T-cell (primary cell): Measurements from ENCODE around the gene KHSRP. TPM values are rescaled to one million over a fixed set of nuclear protein-coding genes. Genes with fewer than 3 reads are reported as not detected.
"Not testable (repeated sequence)": the region's sequence is repeated elsewhere in the genome, so short reads cannot be mapped to it uniquely, and the experiment has no call there.

ENCODE experiments used
- ATAC-seq, 4 experiments: fragments of 200-7000 bp in 3 of 4; fragments of 150-1000 bp in 1 of 4; cut with Tn5 transposase; replicated peaks in 1 of 4; 1 replicate in 3 of 4; 2 replicates in 1 of 4; pipeline ENCODE4 v1.10.0; 2021; ENCODE audit warnings: moderate library complexity in 3 of 4, mild to moderate bottlenecking in 2 of 4, moderate number of reproducible peaks in 1 of 4
- CTCF ChIA-PET, 2 donors: fragments of 300-600 bp; sonication (Branson Sonifier 250); formaldehyde crosslinking; loops; one replicate each; lab custom pipeline; 2022; ENCODE audit warnings: antibody characterized with exemption in 2 of 2; lab: Charles Lee
- POLR2A ChIA-PET, 2 donors: fragments of 300-600 bp; sonication (Branson Sonifier 250); formaldehyde crosslinking; loops; one replicate each; lab custom pipeline; 2022; ENCODE audit warnings: antibody characterized with exemption in 2 of 2; lab: Charles Lee
- DNase-seq, 35 experiments: peaks; one replicate each; pipeline versions ENCODE4 v3.0.0 to v3.0.0-alpha.2; 2013 to 2023
- H3K27ac ChIP-seq: one replicate; pipeline ENCODE4 v1.5.1; 2013; ENCODE audit warnings: low read length
- H3K27me3 ChIP-seq, 2 experiments: replicated peaks in 1 of 2; 1 replicate in 1 of 2; 2 replicates in 1 of 2; pipeline versions ENCODE4 v1.6.1 to v1.7.0; 2013; ENCODE audit warnings: low read length in 1 of 2, mixed read lengths in 1 of 2; ENCODE audit not compliant: control insufficient read depth in 2 of 2, insufficient read depth in 2 of 2; ENCODE audit errors: extremely low read depth in 1 of 2
- H3K36me3 ChIP-seq, 2 donors: 1 replicate in 1 of 2; 2 replicates in 1 of 2; pipeline versions ENCODE4 v1.6.1 to v1.7.0; 2013; ENCODE audit warnings: low read length in 1 of 2; ENCODE audit not compliant: control insufficient read depth in 2 of 2, insufficient read depth in 1 of 2; ENCODE audit errors: extremely low read depth in 1 of 2
- H3K4me1 ChIP-seq, 2 experiments: 1 replicate in 1 of 2; 2 replicates in 1 of 2; pipeline versions ENCODE4 v1.6.1 to v1.7.0; 2013; ENCODE audit warnings: low read length in 2 of 2, mixed read lengths in 1 of 2; ENCODE audit not compliant: insufficient read depth in 2 of 2, control insufficient read depth in 1 of 2; ENCODE audit errors: extremely low read depth in 1 of 2
- H3K4me3 ChIP-seq, 2 donors: 1 replicate in 1 of 2; 2 replicates in 1 of 2; pipeline versions ENCODE4 v1.5.1 to v1.7.0; 2013; ENCODE audit warnings: mild to moderate bottlenecking in 2 of 2, low read length in 1 of 2, moderate library complexity in 1 of 2; ENCODE audit not compliant: control insufficient read depth in 1 of 2; ENCODE audit errors: extremely low read depth in 1 of 2
- H3K9me3 ChIP-seq: 2 replicates; pipeline ENCODE4 v1.7.0; 2013
- H3K27ac Mint-ChIP-seq, 2 donors: one replicate each; pipeline ENCODE4 v1.8.0; 2020 to 2021; ENCODE audit warnings: mild to moderate bottlenecking in 2 of 2, mixed read lengths in 2 of 2
- H3K27me3 Mint-ChIP-seq, 2 donors: one replicate each; pipeline ENCODE4 v1.8.0; 2021 to 2022; ENCODE audit warnings: mixed read lengths in 2 of 2
- H3K36me3 Mint-ChIP-seq: one replicate; pipeline ENCODE4 v1.8.0; 2021; ENCODE audit warnings: mixed read lengths
- H3K4me1 Mint-ChIP-seq, 3 donors: one replicate each; pipeline ENCODE4 v1.8.0; 2020 to 2022; ENCODE audit warnings: mixed read lengths in 3 of 3, mild to moderate bottlenecking in 1 of 3
- H3K4me3 Mint-ChIP-seq, 3 donors: one replicate each; pipeline ENCODE4 v1.8.0; 2020 to 2022; ENCODE audit warnings: mild to moderate bottlenecking in 3 of 3, mixed read lengths in 3 of 3, moderate library complexity in 3 of 3
- H3K9me3 Mint-ChIP-seq, 3 donors: one replicate each; pipeline ENCODE4 v1.8.0; 2020 to 2022; ENCODE audit warnings: mixed read lengths in 3 of 3
- WGBS: methylation state at CpG from one replicate; pipeline ENCODE4 v1.1.5; 2013; ENCODE audit warnings: missing lambda C conversion rate; ENCODE audit not compliant: insufficient coverage; 5-methylcytosine and 5-hydroxymethylcytosine counted together
- total RNA-seq, 35 experiments: library from RNA in 6 of 35; stranded (reverse) in 6 of 35; fragments of 120-200 nt in 1 of 35; gene quantifications; one replicate each; pipeline versions ENCODE4 v1.2.1 to v1.2.4 and lab custom pipeline; 2013 to 2026

Gene KHSRP
- total RNA-seq, 5 donors from 2014 or later (not counting 1 experiment from before 2014, with no cell fraction given) = 147 to 194 (median 189) TPM

DNA sequence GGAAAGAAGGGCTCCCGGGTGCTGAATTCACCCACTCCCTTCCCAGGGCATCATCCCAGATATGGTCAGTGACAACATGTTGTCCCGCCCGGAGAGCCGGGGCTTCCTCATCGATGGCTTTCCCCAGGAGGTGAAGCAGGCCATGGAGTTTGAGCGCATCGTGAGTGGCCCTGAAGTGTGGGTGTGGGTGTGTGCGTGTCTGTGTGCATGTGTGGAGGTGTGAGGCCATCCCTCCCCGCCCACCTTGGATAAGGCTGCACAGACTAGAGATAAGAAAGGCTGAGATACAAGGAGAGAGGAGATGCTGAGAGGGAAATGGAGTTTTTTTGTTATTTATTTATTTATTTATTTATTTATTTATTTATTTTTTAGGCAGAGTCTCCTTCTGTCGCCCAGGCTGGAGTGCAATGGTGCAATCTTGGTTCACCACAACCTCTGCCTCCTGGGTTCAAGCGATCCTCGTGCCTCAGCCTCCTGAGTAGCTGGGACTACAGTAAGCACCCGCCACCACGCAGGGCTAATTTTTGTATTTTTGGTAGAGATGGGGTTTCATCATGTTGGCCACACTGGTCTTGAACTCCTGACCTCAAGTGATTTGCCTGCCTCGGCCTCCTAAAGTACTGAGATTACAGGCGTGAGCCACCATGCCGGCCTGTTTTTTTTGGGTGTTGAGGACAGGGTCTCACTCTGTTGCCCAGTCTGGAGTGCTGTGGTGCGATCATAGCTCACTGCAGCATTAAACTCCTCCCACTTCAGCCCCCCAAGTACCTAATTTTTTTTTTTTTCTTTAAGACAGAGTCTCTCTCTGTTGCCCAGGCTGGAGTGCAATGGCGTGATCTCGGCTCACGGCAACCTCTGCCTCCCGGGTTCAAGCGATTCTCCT is 24.3 kb downstream of the KHSRP start:
- DNase-seq, H3K27me3 Mint-ChIP-seq, H3K27ac ChIP-seq, H3K4me1 ChIP-seq, H3K27me3 ChIP-seq, H3K27ac Mint-ChIP-seq, H3K36me3 Mint-ChIP-seq, H3K36me3 ChIP-seq, H3K9me3 Mint-ChIP-seq, H3K4me3 ChIP-seq, H3K4me1 Mint-ChIP-seq, H3K9me3 ChIP-seq, ATAC-seq, POLR2A ChIA-PET, H3K4me3 Mint-ChIP-seq, CTCF ChIA-PET: not testable (repeated sequence)
- 86% methylated on average over 10 of the region's 23 CpGs for WGBS

DNA sequence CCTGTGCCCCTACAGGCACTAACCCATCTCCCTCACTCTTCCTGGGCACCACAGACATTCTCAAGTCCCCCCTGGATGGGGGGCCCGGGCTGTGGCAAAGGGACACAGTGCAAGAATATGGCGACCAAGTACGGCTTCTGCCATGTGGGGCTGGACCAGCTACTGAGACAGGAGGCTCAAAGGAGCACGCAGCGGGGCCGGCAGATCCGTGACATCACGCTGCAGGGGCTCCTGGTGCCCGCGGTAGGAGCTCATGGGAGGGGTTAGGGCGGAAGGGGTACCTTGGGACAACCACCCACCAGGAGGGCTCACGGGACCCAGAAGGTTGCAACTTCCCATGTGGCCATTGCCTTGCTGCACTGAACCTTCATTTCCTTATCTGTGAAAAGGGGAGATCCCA is 28.3 kb downstream of the KHSRP start:
- no peak overlapping the region for H3K4me3 ChIP-seq
- ChIA-PET POLR2A (interaction anchor here in 1 of 2 donors (0.5 kb wide), 2 partner anchors 9 to 138 kb away, joined by 3 read pairs; no protein-coding TSS in a partner anchor), CTCF (interaction anchor here in 1 of 2 donors (0.6 kb wide), 1 partner anchor 1855 kb away, joined by 3 read pairs; no protein-coding TSS in a partner anchor)
- H3K27me3 ChIP-seq = no peaks in the 10 kb centered on the region
- H3K9me3 ChIP-seq = no peaks in the 10 kb centered on the region
- peaks cover 0 to 18% of the 10 kb centered on the region in 2 experiments for H3K4me1 ChIP-seq
- Mint-ChIP-seq H3K9me3 (no peaks in the 10 kb centered on the region), H3K27me3 (no peaks in the 10 kb centered on the region), H3K36me3 (no peaks in the 10 kb centered on the region), H3K4me1 (peaks cover 19 to 25% (median 20%) of the 10 kb centered on the region in 3 donors), H3K27ac (no peak overlapping the region), H3K4me3 (no peak overlapping the region)
- WGBS = 93% methylated on average over 11 of the region's 12 CpGs
- no peaks in the 10 kb centered on the region for H3K36me3 ChIP-seq
- ATAC-seq (no peak), DNase-seq (no peak)
- H3K27ac ChIP-seq = no peak overlapping the region

DNA sequence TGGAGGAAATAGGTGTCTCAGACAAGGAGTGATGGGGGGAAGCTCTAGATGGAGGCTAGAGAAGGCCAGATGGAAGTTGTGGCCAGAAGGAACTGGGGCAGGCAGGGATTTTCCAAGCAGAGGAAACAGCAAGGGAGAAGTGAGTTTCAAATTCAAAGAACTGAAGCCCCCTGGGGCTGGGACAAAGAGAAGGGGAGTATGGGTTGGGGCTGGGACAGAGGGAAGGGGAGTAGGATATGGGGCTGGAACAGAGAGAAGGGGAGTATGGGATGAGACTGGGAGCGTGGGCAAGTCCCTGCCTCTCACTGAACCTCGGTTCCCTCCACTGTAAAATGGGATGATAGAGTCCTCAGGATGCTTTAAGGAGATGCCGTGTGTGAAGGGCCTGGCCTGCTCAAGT is 29.8 kb downstream of the KHSRP start:
- Mint-ChIP-seq H3K4me3 (peak overlapping the region; percentile 50 to 96 (median 70)), H3K27ac (peak overlapping the region in 1 of 2 donors; percentile 13), H3K4me1 (peaks cover 23 to 32% (median 24%) of the 10 kb centered on the region in 3 donors), H3K36me3 (peaks cover 4% of the 10 kb centered on the region), H3K27me3 (no peaks in the 10 kb centered on the region), H3K9me3 (no peaks in the 10 kb centered on the region)
- DNase-seq (no peak), ATAC-seq (no peak)
- peaks cover 0 to 23% of the 10 kb centered on the region in 2 experiments for H3K4me1 ChIP-seq
- peaks cover 0 to 4% of the 10 kb centered on the region in 2 donors for H3K36me3 ChIP-seq
- H3K9me3 ChIP-seq = no peaks in the 10 kb centered on the region
- no peak overlapping the region for H3K27ac ChIP-seq
- H3K4me3 ChIP-seq = no peak overlapping the region
- H3K27me3 ChIP-seq = no peaks in the 10 kb centered on the region
- 89% methylated on average over 3 of the region's 3 CpGs for WGBS
- ChIA-PET CTCF (no interaction called here), POLR2A (interaction anchor here (0.5 to 0.7 kb wide), 2 partner anchors 108 to 113 kb away, joined by 3 to 8 read pairs; no protein-coding TSS in a partner anchor)

DNA sequence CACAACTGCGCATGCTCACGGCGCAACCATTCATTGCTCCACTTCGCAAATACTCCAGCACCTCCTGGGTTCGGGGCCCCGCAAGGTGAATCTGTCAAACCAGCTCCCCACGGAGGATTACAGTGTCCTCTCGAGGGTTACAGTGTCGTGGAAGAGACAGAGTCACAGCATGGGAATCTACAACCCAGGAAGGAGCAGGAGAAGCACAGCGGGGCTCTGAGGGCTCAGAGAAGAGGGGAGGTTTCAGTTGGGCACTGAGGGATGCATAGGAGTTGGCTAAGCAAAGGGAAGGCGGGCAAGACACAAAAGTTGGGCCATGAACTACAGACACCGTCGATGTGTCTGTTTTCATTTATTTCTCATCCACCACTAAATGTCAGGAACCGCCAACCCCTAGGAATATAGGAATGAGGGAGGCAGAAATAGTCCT is 30.6 kb downstream of the KHSRP start:
- ATAC-seq (no peak), DNase-seq (peak in 27 of 35 experiments; percentile 35 to 85 (median 61))
- no peaks in the 10 kb centered on the region for H3K27me3 ChIP-seq
- H3K4me3 ChIP-seq = peak overlapping the region; percentile 82 to 93
- Mint-ChIP-seq H3K27ac (peak overlapping the region; percentile 93), H3K36me3 (peaks cover 4% of the 10 kb centered on the region), H3K4me3 (peak overlapping the region; percentile 87 to 96 (median 91)), H3K9me3 (no peaks in the 10 kb centered on the region), H3K27me3 (no peaks in the 10 kb centered on the region), H3K4me1 (peaks cover 24 to 32% (median 26%) of the 10 kb centered on the region in 3 donors)
- H3K36me3 ChIP-seq = peaks cover 0 to 12% of the 10 kb centered on the region in 2 donors
- no peaks in the 10 kb centered on the region for H3K9me3 ChIP-seq
- H3K27ac ChIP-seq = peak overlapping the region; percentile 94
- H3K4me1 ChIP-seq = peaks cover 0 to 23% of the 10 kb centered on the region in 2 experiments
- 0% methylated on average over 3 of the region's 14 CpGs for WGBS
- ChIA-PET POLR2A (no interaction called here), CTCF (no interaction called here)

DNA sequence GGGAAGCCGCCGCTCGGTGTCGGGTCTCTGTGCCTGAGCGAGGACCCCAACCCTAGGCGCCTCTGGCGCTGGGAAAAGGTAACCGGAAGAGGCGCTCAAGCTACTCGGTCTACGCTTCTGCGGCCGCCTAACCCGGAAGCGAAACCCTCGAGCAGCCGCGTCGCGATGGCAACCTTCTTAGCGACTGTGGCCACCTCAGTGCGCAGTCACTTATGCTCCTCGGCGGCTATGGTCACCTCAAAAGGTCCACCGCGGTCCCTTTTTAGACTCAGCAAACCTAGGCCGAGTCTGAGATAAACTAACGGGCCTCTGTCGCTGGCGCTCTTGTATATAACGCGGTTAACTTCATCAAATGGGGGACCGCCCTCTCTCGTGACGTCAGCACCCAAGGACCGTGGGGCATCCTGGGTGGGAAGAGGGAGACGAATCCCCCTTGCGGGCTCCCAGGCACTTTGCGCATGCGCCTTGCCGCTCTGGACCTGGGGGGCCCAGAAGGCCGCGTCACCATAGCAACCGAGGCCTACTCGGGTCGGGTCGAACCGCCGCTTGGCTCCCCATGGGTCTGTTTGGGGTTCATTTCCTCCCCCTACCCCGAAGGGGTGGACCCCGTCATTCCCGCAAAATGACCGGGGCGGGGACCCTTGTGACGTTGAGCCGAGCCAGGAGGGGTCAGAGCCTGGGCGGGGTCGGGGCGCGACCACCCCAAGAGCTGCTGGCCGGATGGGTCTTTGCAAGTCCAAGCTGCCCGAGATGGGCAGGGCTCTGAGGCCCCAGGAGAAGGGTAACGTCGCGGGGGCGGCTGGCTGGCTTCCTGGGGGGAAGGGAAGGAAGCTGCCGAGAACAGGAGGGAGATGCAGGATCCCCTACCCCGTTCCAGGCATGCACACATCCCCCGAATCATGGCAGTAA is 31.3 kb downstream of the KHSRP start, which contains the start of gene GTF2F1:
Gene GTF2F1 (minus strand): TSS at position 91 of the 909 bp plus-strand sequence. CDS start 169 bp downstream, outside the sequence.
- Mint-ChIP-seq H3K9me3 (no peaks in the 10 kb centered on the region), H3K4me3 (peak within 1 kb of the TSS; percentile 87 to 96 (median 91)), H3K27me3 (no peaks in the 10 kb centered on the region), H3K27ac (peak within 1 kb of the TSS; percentile 93), H3K4me1 (peaks cover 24 to 32% (median 27%) of the 10 kb centered on the region in 3 donors), H3K36me3 (peaks cover 6% of the 10 kb centered on the region)
- Histone ChIP-seq H3K4me3 (peak within 1 kb of the TSS; percentile 82 to 93), H3K27ac (peak within 1 kb of the TSS; percentile 94), H3K4me1 (peaks cover 0 to 23% of the 10 kb centered on the region in 2 experiments), H3K36me3 (peaks cover 3 to 19% of the 10 kb centered on the region in 2 donors), H3K9me3 (no peaks in the 10 kb centered on the region), H3K27me3 (no peaks in the 10 kb centered on the region)
- POLR2A ChIA-PET = interaction anchor here in 1 of 2 donors (1.2 to 1.4 kb wide), 2 partner anchors 21 to 31 kb away, joined by 5 to 6 read pairs; partner anchors contain the start of genes ALKBH7 and KHSRP
- peak; percentile 85 to 86 (median 86) for ATAC-seq
- CTCF ChIA-PET = interaction anchor here in 1 of 2 donors (0.6 to 1.5 kb wide), 2 partner anchors 21 to 31 kb away, joined by 3 to 7 read pairs; partner anchors contain the start of genes ALKBH7 and KHSRP
- under 1% methylated on average over 60 of the region's 69 CpGs for WGBS
- peak; percentile 83 to 97 (median 91) for DNase-seq
